Measurements from ENCODE around the gene RSAD1. TPM values are rescaled to one million over a fixed set of nuclear protein-coding genes. Genes with fewer than 3 reads are reported as not detected.

The RSAD1 gene
- total and polyA plus RNA-seq, 10 of the 15 experiments (the other 5 are each of a cell fraction or from before 2014, with no cell fraction given) = 2.5 to 28.1 (median 22.6) TPM

- TF ChIP-seq RB1 (IDR thresholded peaks at IDR 0.05; ENCODE audit: borderline replicate concordance) (no peak), ZNF384 (IDR thresholded peaks at IDR 0.05; ENCODE audit: borderline replicate concordance, low read depth, low read length) (no peak), E2F8 (IDR thresholded peaks at IDR 0.05; ENCODE audit: low read depth, partially characterized antibody) (no peak), KLF5 (IDR thresholded peaks at IDR 0.05; ENCODE audit: partially characterized antibody) (no peak), CBX3 (IDR thresholded peaks at IDR 0.05; ENCODE audit: borderline replicate concordance, low read depth) (no peak), CREM (IDR thresholded peaks at IDR 0.05; ENCODE audit: low read depth) (no peak), NKRF (conservative IDR thresholded peaks at IDR 0.05) (no peak), NFYA (IDR thresholded peaks at IDR 0.05; ENCODE audit: borderline replicate concordance, low read depth, low read length) (no peak)
These were observed 38.4 kb downstream of the RSAD1 start (continued) for GRCh38 chr17:50517011-50517410.

Measured in GM12878 (cell line).